H1 (cell line): Measurements from ENCODE around the gene NEB. TPM values are rescaled to one million over a fixed set of nuclear protein-coding genes. Genes with fewer than 3 reads are reported as not detected.

Source experiments
- CREB1 ChIP-seq: IDR thresholded peaks from 2 replicates; pipeline ENCODE4 v1.6.1; 2012; ENCODE audit warnings: inconsistent platforms
- CTBP2 ChIP-seq: IDR thresholded peaks from 2 replicates; pipeline ENCODE4 v1.7.0; 2011; ENCODE audit warnings: borderline replicate concordance, mild to moderate bottlenecking, moderate library complexity, mixed read lengths, low read length; ENCODE audit not compliant: insufficient read depth, insufficient read length
- RXRA ChIP-seq: IDR thresholded peaks from 2 replicates; pipeline ENCODE4 v1.6.1; 2011; ENCODE audit warnings: low read depth, mild to moderate bottlenecking, low read length, moderate library complexity; ENCODE audit not compliant: insufficient read depth
- SRF ChIP-seq: IDR thresholded peaks from 2 replicates; pipeline ENCODE4 v1.6.1; 2011; ENCODE audit warnings: mild to moderate bottlenecking, low read depth, low read length, moderate library complexity
- polyA plus RNA-seq, 7 experiments: library from polyadenylated mRNA; depleted of rRNA in 3 of 7; stranded (reverse) in 5 of 7; unstranded in 2 of 7; fragments of >200 nt in 5 of 7; fragments of 200-250 nt in 2 of 7; gene quantifications; 1 replicate in 5 of 7; 2 replicates in 1 of 7; 4 replicates in 1 of 7; pipeline versions ENCODE4 v1.2.1 to v1.2.3, GENCODE V29; 2011 to 2013; ENCODE audit warnings: missing spikeins in 2 of 7, mixed read lengths in 2 of 7
- total RNA-seq: library from RNA; stranded (reverse); fragmentation: NEBNext Ultra II Directional; extraction: Animal tissue kit (Norgen Biotek cat#: 25700); gene quantifications from 2 replicates; pipeline ENCODE4 v1.2.1, GENCODE V29; 2021

Gene NEB
- total and polyA plus RNA-seq, 2 of the 8 experiments (the other 6 are each of a cell fraction or from before 2014, with no cell fraction given): 1.4 to 2.5 TPM

DNA sequence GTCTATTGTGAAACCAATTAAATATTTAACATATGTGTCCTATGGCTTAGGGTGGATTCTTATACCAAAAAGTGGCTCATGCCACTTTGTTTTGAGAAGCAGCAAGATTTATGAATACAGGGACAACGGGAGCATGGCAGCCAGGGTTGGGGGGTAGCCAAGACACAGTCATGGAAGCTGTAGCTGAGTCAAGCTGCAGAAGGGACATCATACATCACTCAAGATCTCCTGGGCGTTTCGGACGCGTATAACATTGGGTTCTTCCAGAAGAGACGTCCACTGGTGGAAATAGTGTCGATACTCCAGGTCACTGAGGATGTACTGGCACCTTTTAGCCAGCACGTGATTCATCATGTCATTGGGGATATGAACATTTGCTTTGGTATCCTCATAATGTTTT, 171.9 kb downstream of the NEB start (continued):
- no peak for TF ChIP-seq RXRA
- no peak for TF ChIP-seq SRF
- no peak for TF ChIP-seq CREB1
- no peak for TF ChIP-seq CTBP2
